NCI-H446 treated with DMSO at 0.1 percent for 48 hours (cell line): Measurements from ENCODE around the gene CIAO3.
"Not testable (repeated sequence)": the region's sequence is repeated elsewhere in the genome, so short reads cannot be mapped to it uniquely, and the experiment has no call there.

Source experiments
- DNase-seq: peaks from one replicate; lab custom pipeline; 2025; lab: John Stamatoyannopoulos, UW

The CIAO3 gene

DNA sequence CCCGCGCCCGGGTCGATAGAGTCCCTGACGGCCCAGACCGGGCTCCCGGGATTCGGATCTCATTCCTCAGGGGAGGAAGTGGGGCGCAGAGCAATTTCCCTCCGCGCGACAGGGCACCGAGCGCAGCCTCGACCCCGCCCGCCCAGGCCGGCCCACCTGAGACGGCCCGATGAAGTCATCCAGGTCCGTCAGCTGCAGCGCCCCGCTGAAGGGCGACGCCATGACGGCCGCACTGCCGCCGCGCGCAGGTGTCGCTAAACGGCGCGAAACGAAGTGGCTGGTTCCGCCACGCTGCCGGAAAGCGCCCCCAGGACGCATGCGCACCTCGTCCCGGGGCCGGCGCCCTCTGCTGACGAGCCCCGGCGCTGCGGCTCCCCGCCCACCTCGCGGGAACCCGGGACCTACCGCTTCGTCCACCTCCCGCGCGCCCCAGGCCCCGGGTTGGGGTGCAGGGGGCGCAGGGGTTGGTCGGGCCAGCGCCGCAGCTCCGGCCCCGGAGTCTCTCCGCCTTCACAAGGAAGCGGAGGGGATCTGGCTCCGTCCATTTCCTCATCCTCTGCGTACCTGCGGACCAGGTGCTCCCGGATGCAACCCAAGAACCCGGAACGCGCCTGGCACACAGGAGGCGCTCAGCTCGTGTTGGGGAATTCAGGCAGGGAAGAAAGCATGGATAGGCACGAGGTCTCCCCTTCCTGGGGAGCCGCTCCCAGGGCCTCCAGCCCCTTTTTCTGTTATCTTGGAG, at the start of gene CIAO3:
TSS of gene CIAO3 (minus strand) at position 234 of the 742 bp plus-strand sequence. CDS start at position 222, 12 bp downstream.
- DNase-seq, result peak; percentile 57

DNA sequence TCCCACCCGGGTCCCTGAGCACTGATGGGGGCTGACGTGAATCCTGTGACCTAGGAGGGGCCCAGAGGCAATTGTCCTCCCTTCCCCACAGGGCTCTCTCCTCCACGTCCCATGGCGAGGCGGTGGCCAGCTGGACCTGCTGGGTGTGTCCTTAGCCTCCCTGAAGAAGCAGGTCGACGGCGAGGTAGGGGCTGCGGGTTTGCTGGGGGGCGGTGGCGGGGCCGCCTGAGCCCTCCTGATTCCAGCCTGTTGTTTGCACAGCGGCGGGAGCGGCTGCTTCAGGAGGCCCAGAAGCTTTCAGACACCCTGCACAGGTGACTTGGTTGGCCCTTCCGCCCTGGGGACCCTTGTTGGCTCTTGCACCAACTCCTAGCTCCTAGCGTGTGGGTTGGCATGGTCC, 49.3 kb upstream of the CIAO3 start:
- no peak for DNase-seq

DNA sequence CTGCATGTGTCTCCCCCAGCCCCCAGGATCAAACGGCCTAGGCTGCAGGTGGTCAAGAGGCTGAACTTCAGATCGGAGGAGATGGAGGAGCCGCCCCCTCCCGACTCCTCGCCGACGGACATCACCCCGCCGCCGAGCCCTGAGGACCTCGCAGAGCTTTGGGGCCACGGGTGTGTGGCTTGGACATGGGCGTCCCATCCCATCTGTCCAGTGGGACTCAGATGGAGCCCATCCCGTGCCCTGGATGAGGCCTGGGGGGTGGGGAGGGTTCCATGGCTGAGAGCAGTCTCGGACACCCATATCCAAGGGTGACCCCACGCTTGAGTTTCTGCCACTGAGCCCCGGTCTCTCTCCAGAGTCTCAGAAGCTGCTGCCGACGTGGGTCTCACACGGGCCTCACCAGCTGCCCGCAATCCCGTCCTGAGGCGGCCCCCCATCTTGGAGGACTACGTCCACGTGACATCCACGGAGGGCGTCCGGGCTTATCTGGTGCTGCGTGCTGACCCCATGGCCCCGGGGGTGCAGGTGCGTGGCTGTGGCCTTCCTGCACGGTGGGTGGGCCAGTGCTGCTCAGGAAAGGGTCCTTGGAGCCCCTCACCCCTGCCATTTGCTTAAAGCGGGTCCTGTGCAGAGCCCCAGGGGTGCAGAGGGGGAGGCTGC, 48.5 kb upstream of the CIAO3 start:
- no peak for DNase-seq

DNA sequence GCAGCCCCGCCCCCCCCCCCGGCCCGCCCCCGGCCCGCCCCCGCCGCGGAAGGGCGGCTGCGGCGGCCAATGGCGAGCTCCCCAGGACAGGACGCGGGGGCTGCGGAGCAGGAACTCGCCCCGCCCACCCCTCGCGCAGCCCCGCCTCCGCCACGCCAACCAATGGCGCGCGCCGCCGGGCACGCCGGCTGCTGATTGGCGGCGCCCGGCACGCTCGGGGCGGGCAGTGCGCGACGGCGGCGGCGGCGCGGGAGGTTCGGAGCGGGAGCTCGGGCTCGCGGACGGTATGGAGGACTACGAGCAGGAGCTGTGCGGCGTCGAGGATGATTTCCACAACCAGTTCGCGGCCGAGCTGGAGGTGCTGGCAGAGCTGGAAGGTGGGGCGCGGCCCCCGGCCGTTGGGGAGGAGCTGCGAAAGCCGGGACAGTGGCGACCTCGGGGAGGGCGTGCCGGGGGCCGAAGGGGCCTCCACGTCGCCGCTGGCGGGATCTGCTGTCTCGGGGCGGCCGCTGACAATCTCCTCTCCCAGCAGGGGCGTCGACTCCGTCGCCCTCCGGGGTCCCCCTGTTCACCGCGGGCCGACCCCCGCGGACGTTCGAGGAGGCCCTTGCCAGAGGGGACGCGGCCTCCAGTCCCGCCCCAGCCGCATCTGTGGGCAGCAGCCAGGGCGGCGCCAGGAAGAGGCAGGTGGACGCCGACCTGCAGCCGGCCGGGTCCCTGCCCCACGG, 47.8 kb upstream of the CIAO3 start, which contains the start of gene CHTF18:
TSS of gene CHTF18 (plus strand) at position 222 of the 728 bp plus-strand sequence. CDS start at position 287, 65 bp downstream.
- peak; percentile 76 for DNase-seq

DNA sequence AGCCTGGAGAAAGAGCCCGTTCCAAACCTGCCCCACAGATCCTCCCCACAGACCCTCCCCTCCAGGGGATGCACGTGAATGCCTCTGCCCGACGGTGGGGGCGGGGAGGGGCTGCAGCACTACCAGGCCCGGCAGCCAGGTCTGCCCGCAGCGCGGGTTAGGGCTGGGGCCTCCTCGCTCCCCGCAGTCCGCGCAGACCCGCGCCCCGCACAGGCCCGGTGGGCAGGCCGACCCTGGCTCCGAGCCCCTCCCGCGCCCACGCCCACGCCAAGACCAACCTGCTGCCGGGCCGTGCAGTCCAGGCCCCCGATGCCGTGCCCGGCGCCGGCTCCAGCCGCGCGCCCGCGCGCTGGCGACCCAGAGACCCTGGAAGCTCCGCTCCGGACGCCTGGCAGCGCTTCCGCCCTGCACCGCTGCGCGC, 47.2 kb upstream of the CIAO3 start, which contains the start of gene RPUSD1:
TSS of gene RPUSD1 (minus strand) at position 404 of the 421 bp plus-strand sequence. CDS start 644 bp downstream, outside the sequence.
- DNase-seq, result no peak

DNA sequence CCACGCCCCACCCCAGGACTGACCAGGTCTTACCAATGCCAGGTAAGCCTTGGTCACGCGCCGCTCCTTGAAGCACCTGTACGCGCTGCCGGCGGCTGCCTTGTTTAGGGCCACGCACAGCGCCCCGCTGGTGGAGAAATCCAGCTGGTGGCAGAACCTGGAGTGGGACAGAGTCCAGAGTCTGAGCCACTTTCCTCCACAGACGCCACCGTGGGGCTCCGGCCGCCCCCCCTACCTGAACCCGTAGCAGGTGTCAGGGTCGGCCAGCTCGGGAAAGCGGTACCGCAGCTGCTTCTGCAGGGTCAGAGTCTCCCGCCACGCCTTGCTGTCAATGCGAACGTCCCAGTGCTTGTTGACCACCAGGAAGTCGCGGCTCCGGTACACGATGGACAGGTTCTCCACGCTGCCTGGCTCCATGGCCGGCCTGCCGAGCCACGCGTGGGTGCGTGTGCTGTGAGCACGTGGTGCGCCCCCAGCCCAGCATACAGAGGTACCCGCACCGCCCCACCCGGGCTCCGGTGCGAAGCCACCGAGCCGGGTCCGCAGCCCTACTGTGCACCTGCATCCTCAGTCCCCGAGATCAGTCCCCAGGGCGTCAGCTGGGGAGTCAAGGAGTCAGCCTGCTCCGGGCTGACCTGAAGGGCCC, 46.6 kb upstream of the CIAO3 start:
- DNase-seq, result no peak

DNA sequence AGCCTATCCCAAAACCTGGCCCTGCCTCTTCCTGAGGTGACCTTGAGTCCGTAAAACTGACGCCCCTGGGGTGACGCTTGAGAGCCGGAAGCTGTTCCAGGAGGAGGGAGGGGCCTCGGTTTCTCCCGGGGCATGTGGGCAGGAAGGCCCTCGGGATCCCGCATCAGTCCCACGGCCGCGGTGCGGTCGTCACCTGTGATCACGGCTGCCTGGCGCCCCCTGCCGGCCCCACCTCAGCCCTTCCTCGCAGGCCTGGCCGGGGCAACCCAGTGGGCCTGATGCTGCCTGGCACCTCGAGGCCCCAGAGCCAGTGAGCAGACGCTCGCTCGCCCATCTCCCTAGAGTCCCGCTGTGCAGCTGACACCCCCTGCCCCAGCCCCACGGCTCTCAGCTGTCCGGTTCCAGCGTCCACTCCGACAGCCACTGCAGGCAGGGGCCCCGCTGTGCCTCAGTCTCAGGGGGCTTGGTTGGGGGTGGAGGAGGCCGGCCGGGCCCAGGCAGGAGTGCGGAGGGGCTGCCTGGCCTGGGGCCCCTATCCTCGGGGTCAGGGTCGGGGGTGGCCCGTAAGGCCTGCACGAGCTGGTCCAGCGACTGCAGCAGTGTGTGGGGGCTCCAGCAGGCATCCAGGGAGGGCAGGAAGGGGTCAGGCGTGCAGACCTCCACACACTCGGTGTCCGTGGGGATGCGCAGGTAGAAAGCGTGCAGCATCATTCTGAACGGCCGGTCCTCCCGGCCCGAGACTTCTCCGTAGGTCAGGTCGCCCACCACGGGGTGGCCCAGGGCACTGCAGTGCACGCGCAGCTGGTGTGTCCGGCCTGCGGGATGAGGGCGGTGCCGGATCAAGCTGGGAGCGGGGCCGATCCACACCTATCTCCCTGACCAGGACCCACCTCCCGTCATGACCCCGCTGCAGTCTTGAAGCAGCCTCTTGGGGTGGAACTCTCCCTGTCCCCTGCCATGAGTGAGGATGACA, 45.1 kb upstream of the CIAO3 start:
- no peak for DNase-seq

DNA sequence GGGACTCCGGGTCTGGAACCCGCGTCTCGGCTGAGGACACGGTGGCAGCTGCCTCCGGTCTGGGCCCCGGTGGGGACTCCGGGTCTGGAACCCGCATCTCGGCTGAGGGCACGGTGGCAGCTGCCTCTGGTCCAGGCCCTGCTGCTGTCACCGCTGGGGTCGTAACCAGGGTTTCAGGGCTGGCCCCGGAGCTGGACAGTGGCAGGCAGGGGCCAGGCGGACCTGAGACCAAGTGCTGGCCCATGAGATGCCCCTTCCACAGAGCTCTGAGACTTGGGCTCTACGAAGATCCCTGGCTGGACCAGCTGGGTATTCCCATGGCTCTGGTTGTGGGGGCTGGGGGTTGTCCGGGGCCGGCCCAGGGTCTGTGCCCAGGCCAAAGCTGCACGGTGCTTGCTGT, 43.6 kb upstream of the CIAO3 start:
- no peak for DNase-seq

DNA sequence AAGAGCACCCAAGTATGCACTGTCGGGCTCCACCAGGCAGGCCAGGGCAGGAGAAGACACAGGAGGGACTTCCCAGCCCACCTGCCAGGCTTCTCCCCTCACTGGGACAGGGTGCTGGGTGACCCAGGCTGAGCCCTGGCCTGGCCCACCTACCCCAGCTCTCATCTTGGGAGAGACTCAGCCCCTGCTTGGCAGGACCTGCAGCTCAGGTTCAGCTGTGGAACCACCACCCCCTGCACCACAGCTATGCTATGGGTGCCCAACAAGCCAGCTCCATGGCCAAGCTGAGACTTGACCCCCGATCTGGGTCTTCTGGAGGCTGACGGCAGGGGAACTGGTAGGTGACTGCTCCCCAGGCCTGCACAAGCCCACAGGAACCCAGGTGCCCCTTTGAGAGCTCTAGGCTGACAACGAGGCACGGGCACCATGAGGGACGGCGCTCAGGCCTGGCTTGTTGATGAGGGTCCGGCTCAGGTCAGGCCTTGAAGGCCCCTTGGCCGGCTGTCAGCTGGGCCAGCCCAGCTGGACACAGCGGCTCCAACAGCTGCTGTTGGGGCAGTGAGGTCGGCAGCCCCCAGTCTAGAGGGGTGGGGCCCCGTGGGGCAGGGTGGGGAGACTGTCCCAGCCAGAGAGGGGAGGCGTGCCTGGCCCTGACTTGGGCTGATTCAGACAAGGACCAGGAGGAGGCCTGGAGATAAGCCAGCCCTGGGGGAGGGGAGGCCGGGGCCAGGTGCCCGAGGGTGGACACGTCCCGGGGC, 42.8 kb upstream of the CIAO3 start:
- DNase-seq, result no peak

DNA sequence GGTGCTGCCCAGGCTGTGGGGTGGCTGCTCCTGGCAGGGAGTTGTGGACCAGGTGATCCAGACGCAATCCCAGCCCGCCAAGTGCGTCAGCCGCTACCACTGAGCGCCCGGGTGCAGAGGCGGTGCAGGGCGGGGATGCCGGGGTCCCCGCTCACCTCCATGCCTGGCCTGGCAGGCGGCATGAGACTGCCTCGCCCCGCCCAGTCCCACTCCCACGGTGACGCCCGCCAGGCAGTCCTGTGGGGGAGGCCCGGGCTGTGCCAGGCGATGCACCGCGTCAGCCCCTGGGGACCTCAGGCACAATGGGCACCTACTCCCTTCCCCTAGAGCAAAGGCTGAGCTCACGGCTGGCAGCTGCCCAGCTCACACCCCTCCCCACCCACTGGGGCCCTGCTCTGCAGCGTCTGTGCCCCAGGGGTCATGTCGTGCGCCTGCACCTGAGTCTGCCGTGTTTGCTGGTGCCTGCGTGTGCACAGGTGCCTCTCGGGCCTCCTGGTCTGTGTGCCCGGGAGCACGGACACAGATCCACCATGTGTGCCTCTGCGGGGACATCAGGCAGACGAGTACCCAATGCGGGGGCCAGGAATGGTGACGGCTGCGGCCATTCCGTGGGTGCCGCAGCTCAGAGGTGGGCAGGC, 42.1 kb upstream of the CIAO3 start:
- DNase-seq, result no peak

DNA sequence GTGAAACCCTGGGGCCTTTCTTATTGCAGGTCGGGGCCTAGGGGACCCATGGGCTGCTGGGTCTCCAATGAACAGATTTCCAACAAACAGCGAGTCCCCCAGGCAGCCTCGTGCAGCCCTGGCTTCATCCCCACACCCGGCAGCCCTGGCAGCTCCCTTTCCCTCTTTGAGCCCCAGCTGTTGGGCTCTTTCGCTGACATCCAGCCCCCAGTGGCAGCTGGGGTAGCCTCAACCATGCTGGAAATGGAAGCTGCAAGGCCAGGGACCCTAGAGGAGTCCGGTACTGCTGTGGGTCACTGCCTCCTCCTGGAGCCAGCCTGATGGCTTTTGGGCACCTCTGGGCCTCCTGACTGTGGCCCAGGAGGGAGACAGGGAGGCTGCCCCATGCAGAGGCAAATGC, 41.5 kb upstream of the CIAO3 start:
- DNase-seq, result no peak

DNA sequence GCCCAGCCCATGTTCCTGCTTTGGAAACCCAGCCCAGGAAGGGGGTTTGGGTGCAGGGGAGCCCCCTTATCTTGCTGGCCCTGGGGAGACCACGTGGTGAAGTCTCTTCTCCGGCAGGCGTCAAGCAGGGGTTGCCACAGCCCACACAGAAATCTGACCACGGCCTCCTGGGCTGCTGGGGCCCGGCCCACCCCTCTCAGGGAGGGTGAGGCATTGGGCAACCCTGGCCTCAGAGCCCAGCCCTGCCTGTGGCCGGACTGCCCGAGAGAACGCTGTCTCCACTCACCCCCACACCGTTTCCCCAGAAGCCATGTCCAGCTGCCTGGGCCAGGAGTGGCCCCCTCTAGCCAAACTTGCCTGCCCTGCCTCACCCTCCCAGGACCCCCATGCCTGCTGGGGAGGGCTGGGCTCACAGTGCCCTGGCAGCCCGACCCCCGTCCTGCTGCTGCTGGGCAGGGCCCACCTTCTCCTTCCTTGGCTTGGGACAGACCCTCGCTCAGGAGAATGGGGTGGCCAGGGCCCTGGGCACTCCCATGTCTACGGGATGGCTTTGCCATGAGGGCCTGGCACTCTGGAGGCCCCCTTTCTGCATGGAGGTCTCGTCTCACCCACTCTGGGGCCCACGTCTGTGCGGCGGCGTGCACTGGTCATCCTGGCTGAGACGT, 40.7 kb upstream of the CIAO3 start:
- no peak for DNase-seq

DNA sequence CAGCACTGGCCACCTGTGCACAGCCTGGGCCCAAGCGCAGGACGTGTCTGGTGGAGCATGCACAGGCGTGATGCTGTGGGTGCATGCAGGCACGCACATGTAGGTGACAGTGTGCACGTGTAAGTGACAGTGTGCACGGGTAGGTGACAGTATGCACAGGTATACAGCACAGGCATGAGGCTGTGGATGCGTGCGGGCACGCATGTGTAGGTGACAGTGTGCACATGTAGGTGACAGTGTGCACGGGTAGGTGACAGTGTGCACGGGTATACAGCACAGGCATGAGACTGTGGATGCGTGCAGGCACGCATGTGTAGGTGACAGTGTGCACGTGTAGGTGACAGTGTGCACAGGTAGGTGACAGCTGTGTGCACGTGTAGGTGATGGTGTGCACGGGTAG, 39.5 kb upstream of the CIAO3 start:
- DNase-seq, result no peak

DNA sequence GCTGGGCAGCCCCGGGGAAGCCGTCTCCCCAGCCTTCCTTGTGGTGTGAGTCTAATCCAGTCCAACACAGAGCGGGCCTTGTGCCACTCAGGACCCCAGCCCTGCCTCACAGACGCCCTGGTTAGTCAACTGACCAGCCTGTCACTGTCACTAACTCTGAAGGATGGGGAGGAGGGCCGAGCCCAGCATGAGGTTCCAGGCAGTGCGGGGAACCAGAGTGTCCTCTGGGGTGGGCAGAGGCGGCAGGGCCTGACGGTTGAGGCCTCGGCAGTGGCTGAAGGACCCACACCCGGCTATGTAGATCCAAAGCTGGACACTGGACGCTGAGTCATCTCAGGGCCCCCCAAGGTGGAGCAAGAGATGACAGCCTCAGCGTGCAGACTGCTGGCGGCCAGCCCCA, 38.8 kb upstream of the CIAO3 start:
- no peak for DNase-seq

DNA sequence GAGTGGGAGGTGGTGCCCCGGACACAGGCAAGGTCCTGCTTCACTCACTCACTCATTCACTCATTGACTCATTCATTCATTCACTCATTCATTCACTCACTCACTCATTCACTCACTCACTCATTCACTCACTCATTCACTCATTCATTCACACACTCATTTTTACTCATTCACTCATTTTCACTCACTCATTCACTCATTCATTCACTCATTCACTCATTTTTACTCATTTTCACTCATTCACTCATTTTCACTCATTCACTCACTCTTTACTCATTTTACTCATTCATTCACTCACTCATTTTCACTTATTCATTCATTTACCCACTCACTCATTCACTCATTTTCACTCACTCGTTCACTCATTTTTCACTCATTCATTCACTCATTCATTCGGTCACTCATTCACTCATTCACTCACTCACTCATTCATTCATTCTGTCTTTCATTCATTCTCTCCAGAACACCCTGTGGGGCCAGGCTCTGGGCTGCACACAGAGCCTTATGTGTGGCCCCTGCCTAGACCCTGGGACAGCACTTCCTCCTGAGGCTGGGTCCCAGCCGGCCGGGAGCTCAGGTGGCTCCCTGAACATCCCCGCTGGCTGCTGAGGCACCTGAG, 38.2 kb upstream of the CIAO3 start:
- DNase-seq, result no peak

DNA sequence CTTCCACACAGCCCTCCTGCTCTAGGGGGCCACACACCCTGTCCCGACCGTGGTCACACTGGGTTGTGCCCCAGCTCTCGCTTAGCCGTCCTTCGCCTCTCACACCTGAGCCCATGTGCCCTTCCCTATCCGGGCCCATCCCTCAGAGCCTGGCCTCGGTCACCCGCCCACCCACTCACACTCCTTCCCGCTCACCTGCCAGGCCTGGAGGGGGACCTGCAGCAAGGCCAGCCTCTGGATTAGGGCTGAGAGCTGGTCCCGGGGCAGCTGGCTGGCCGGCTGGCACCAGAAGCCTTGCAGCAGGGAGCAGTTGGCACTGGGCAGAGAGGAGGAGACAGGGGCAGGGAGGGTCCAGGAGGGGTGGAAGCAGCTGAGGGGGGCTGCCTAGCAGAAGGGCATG, 37.6 kb upstream of the CIAO3 start:
- no peak for DNase-seq

DNA sequence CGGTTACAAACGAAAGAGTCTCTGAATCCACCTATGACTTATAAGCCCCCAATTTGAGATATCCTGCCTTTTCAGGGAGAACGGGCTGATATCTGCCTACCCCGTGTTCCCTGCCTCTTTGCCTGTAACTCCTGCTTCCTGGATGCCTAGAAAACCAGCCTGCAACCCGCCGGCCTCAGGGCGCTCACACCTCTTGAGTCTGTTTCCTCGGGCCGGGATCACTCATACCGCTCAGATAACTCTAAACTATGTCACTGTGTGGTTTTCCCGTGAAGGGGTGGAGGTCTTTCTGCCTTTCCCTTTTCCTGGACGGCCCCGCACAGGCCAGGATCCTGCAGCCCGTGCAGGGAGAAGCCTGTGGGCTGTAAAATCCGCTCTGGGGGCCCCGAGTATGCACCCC, 37.0 kb upstream of the CIAO3 start:
- DNase-seq, result no peak

DNA sequence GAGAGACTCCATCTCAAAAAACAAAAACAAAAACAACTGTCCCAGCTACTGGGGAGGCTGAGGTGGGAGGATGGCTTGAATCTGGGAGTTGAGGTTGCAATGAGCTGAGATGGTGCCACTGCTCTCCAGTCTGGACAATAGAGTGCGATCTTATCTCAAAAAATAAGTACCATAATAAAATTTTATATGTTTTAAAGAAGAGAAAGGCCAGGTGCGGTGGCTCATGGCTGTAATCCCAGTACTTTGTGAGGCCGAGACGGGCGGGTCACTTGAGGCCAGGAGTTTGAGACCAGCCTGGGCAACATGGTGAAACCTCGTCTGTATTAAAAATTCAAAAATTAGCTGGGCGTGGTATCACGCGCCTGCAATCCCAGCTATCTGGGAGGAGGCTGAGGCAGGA, 36.0 kb upstream of the CIAO3 start:
- DNase-seq, result no peak

DNA sequence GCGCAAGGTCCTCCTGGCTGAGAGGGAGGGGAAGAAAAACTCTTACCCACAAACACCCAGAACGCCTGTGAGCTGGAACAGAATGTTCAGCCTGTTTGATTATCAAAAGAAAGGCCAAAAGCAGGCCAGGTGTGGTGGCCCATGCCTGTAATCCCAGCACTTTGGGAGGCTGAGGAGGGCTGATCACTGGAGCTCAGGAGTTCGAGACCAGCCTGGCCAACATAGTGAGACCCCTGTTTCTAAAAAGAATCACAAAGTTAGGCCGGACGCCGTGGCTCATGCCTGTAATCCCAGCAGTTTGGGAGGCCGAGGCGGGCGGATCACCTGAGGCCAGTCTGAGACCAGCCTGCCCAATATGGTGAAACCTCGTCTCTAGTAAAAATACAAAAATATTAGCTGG, 35.5 kb upstream of the CIAO3 start:
- DNase-seq, result not testable (repeated sequence)
